SU-DHL-6 (cell line): ENCODE measurements around the gene DGKG.

ENCODE experiments used
- EZH2phosphoT487 ChIP-seq: fragments of 200-600 bp; sonication (generic), shearing (Covaris generic); conservative IDR thresholded peaks from 2 replicates; pipeline ENCODE4 v1.6.1; 2018; ENCODE audit warnings: mild to moderate bottlenecking, antibody characterized with exemption, low read length, moderate library complexity, mixed read lengths
- TF ChIP-seq, protein P1 (sequence below): fragments of 200-600 bp; sonication (generic); IDR thresholded peaks from one replicate; pipeline ENCODE4 v1.5.1; 2017; ENCODE audit warnings: antibody characterized with exemption, mild to moderate bottlenecking, low read length, moderate library complexity; ENCODE audit not compliant: insufficient read depth, poor library complexity, severe bottlenecking

DNA sequence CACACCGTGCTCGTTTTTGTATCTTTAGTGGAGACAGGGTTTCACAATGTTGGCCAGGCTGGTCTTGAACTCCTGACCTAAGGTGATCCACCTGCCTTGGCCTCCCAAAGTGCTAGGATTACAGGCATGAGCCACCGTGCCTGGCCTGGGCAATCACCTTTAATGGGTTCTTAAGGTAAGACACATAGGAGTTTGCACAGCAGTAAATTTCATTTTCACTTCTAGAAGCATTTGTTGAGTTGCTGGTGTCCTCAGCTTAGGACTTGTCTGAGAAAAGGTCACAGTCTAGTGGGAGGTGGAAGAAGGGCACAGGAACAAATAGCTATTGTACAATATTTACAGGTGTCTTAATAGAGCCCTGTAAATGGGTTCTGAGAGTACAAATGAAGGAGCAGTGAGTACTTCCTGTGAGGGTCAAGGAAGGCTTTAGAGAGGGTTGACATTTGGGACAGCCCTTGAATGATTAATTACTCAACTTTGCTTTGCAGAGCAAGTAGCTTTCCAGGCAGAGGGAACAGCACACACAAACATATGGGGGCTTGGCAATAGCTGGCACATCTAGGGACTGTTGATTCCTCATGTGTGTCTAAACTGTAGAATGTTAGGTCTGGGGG, 244.4 kb downstream of the DGKG start:
- TF ChIP-seq, protein P1, sequence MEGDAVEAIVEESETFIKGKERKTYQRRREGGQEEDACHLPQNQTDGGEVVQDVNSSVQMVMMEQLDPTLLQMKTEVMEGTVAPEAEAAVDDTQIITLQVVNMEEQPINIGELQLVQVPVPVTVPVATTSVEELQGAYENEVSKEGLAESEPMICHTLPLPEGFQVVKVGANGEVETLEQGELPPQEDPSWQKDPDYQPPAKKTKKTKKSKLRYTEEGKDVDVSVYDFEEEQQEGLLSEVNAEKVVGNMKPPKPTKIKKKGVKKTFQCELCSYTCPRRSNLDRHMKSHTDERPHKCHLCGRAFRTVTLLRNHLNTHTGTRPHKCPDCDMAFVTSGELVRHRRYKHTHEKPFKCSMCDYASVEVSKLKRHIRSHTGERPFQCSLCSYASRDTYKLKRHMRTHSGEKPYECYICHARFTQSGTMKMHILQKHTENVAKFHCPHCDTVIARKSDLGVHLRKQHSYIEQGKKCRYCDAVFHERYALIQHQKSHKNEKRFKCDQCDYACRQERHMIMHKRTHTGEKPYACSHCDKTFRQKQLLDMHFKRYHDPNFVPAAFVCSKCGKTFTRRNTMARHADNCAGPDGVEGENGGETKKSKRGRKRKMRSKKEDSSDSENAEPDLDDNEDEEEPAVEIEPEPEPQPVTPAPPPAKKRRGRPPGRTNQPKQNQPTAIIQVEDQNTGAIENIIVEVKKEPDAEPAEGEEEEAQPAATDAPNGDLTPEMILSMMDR, result no peak
- TF ChIP-seq EZH2phosphoT487, result no peak
